NT2/D1 (cell line): Measurements from ENCODE around the gene BACH1.

Experiments
- DNase-seq: peaks from one replicate; pipeline ENCODE4 v3.0.0-alpha.2; 2011; ENCODE audit warnings: low read depth, low spot score
- H3K27me3 ChIP-seq: 2 replicates; pipeline ENCODE4 v1.6.0; 2011; ENCODE audit warnings: mild to moderate bottlenecking; ENCODE audit not compliant: insufficient read length, insufficient read depth
- H3K36me3 ChIP-seq: 2 replicates; pipeline ENCODE4 v1.6.1; 2011; ENCODE audit warnings: mild to moderate bottlenecking, low read length, mixed read lengths; ENCODE audit not compliant: insufficient read depth, insufficient read length
- H3K4me1 ChIP-seq: 2 replicates; pipeline ENCODE4 v1.5.1; 2011; ENCODE audit not compliant: insufficient read depth, insufficient read length
- H3K4me3 ChIP-seq: 2 replicates; pipeline ENCODE4 v1.5.1; 2011; ENCODE audit warnings: low read depth; ENCODE audit not compliant: insufficient read length
- H3K9ac ChIP-seq: 2 replicates; pipeline ENCODE4 v1.6.0; 2011; ENCODE audit warnings: low read depth; ENCODE audit not compliant: insufficient read length
- H3K9me3 ChIP-seq: 2 replicates; pipeline ENCODE4 v1.5.1; 2011; ENCODE audit warnings: mild to moderate bottlenecking, low read length; ENCODE audit not compliant: insufficient read depth
- SUZ12 ChIP-seq: IDR thresholded peaks from 2 replicates; pipeline ENCODE4 v1.6.1; 2011; ENCODE audit not compliant: insufficient read length, insufficient read depth; ENCODE audit errors: extremely low read depth
- YY1 ChIP-seq: IDR thresholded peaks from 2 replicates; pipeline ENCODE4 v1.6.1; 2011; ENCODE audit not compliant: insufficient read length, insufficient read depth
- ZNF274 ChIP-seq: IDR thresholded peaks from 2 replicates; pipeline ENCODE4 v1.6.1; 2011; ENCODE audit warnings: mild to moderate bottlenecking, low read depth, low read length

Gene BACH1

DNA sequence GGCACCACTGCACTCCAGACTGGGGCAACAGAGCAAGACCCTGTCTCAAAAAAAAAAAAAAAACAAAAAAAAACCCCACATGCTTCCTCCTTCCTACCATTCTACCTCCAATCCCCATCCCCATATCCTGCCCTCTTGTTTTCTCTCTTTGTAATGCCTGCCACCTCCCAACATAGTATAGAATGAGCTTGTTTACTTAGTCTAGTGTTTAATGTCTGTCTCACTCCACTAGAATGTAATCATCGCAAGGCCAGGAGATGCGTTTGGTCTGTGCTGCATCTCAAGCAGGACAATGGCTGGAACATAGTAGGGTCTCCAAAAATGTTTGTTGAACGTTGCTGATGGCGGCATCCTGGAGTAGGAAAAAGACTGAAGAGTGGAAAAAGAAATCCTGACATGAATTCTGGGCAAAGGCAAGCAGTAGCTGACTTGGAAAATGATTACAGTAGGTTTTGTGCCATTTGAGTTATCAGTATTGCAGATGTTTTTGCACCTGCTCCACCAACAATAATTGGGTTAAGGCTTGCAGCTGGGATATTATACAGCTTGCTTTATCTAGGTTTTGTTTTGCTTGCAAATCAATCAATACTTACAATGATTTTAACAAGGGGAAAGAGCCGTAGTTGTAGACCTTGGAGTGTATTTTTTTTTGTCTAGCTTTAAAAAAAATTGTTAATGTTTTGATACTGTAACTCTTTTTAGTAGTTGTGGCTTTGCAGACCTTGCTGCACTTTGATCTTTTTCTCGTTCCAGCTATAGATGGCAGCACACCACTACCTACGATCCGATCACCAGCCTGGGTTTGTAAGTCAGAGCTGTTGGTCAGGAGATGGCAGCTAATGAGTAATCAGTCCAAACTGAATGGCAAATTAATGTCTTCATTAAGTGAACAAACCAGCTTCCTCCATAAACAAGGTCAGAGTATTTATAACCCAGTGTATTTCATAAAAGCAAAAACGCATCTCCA lies 62.4 kb downstream of the BACH1 start:
- Histone ChIP-seq H3K36me3 (peaks cover 14% of the 10 kb centered on the region), H3K9ac (no peak overlapping the region), H3K9me3 (0 out of 2 replicates have a peak, but pooled peaks cover 3% of the 10 kb centered on the region), H3K4me1 (no peaks in the 10 kb centered on the region), H3K27me3 (no peaks in the 10 kb centered on the region), H3K4me3 (no peak overlapping the region)
- DNase-seq, result no peak
- TF ChIP-seq YY1 (no peak), ZNF274 (no peak), SUZ12 (no peak)

DNA sequence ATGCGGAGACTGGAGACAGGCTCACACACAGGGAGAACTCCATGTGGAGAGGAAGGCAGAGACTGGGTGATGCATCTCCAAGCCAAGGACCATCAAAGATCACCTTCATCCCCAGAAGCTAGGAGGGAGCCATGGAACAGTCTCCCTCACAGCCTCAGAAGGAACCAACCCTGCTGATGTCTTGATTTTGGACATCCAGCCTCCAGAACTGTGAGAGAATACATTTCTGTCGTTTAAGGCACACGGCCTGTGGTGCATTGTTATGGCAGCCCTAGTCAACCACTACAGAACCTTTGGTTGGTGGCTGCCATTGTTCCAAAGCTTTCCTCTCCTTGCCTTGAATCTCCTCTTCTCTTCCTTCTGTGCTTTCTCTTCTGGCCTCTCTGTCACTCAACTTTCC lies 64.0 kb downstream of the BACH1 start:
- DNase-seq, result no peak
- TF ChIP-seq SUZ12 (no peak), ZNF274 (no peak), YY1 (no peak)
- peaks cover 11% of the 10 kb centered on the region; the same call in 1 of the 2 replicates for H3K9me3 ChIP-seq
- H3K36me3 ChIP-seq, result peaks cover 14% of the 10 kb centered on the region
- H3K9ac ChIP-seq, result no peak overlapping the region
- H3K4me1 ChIP-seq, result no peaks in the 10 kb centered on the region
- H3K27me3 ChIP-seq, result no peaks in the 10 kb centered on the region
- no peak overlapping the region for H3K4me3 ChIP-seq

DNA sequence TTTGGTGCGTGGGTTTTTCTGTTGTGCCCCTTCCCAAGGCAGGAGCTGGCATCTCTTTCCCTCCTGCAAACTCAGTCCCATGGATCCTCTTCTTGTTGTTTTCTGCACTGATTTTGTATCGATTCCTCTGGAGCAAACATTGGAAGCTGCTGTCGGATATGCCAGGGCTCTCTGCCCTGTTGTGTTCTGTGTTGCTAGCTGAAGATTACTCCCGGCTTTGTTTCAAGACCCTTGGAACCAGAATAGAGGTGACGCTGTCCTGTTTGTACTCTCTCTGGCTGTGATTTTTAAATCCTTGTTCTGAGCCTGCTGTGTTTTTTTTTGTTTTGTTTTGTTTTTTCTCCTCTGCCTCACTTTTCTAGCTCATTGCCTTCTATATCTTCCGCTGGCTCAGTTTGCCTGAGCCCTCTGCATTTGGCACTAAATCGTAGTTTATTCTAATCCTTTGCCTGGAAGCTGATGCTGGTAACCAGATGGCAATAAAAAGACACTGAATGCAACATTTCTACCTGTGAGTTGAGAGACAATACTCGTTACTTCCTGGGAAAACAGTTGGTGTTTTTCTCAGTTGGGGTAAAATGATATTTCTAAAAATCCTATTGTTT lies 67.0 kb downstream of the BACH1 start:
- no peak for TF ChIP-seq ZNF274
- TF ChIP-seq SUZ12, result no peak
- TF ChIP-seq YY1, result no peak
- H3K27me3 ChIP-seq, result no peaks in the 10 kb centered on the region
- no peak for DNase-seq
- H3K4me1 ChIP-seq, result no peaks in the 10 kb centered on the region
- H3K36me3 ChIP-seq, result peaks cover 14% of the 10 kb centered on the region
- H3K9me3 ChIP-seq, result peaks cover 11% of the 10 kb centered on the region; the same call in 1 of the 2 replicates
- no peak overlapping the region for H3K9ac ChIP-seq
- H3K4me3 ChIP-seq, result no peak overlapping the region

DNA sequence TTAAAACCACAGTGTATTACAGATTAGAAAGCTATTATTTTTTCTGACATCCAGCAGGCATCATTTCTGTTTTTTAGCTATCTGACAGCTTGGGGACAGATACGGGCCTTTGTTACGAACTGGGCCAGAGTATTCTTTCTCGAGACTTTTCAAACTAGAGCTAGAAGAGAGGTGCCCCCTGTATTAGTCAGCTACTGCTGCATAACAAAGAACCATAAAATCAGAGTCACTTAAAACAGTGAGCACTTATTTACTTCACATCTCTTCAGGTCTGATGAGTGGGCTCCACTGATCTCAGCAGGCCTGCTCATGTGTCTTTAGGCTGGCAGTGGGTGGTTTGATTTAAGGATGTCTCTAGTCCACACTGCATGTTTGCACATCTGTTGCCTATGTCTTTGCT lies 67.8 kb downstream of the BACH1 start:
- Histone ChIP-seq H3K4me3 (no peak overlapping the region), H3K9me3 (peaks cover 11% of the 10 kb centered on the region; the same call in 1 of the 2 replicates), H3K9ac (no peak overlapping the region), H3K36me3 (peaks cover 14% of the 10 kb centered on the region), H3K4me1 (no peaks in the 10 kb centered on the region), H3K27me3 (no peaks in the 10 kb centered on the region)
- TF ChIP-seq ZNF274, result no peak
- no peak for TF ChIP-seq YY1
- no peak for TF ChIP-seq SUZ12
- DNase-seq, result no peak

DNA sequence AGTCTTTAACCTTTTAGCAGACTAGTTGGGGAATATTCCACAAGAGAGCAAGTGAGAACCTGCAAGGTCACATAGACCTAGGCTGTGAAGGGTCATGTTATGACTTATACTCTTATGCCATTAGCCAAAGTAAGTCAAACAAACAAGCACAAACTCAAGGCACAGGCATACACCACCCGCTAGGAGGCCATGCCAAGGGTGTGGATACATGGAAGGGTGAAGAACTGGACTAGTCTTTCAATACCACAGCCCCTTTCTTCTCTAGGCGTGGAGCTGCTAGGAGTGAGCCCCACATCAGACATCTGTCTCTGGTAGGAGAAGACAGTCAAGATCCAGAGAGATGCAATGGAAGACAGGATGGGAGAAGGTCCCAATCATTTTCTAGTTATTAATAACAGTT lies 68.6 kb downstream of the BACH1 start:
- no peak for DNase-seq
- Histone ChIP-seq H3K4me1 (no peaks in the 10 kb centered on the region), H3K36me3 (peaks cover 14% of the 10 kb centered on the region), H3K4me3 (no peak overlapping the region), H3K9me3 (peaks cover 11% of the 10 kb centered on the region; the same call in 1 of the 2 replicates), H3K9ac (no peak overlapping the region), H3K27me3 (no peaks in the 10 kb centered on the region)
- TF ChIP-seq YY1, result no peak

DNA sequence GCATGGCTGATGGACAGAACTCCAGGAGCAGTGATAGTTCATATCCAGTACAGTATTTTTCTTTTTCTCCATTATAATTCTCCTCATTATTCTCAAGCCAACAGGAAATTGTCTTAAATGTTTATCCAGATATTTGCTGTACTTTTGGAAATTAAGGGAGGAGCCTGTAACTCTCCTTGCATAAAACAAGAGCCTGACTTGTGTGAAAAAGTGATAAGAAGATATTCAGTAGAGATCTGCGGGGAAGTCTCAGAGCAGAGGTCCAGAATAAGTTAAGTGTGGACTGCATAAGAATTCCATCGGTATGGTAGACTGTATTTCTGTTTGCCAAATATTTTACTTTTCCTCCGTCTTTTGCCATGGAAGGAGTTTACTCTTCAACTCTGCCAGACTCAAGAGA lies 70.2 kb downstream of the BACH1 start:
- Histone ChIP-seq H3K36me3 (peaks cover 15% of the 10 kb centered on the region), H3K4me3 (no peak overlapping the region), H3K27me3 (no peaks in the 10 kb centered on the region), H3K9me3 (peaks cover 14% of the 10 kb centered on the region; the same call in 1 of the 2 replicates), H3K9ac (no peak overlapping the region), H3K4me1 (no peaks in the 10 kb centered on the region)
- no peak for DNase-seq
- TF ChIP-seq YY1, result no peak

DNA sequence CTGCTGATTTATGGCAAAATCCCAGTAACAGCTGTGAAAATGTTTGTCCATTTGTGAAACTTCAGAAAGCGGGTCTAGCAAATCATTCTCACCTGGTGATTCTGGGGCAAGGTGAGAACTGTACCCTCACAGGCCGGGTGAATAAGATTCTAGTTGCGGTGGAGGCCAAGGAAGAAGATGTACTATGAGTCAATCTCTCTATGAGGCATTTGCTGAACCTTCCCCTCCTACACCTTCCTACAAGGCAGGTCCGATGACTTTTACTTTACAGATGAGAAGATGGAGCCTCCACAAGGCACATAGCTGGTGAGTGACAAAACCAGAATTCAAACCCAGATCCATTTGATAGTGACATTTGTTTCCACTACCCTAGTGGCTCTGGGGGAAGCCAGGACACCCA lies 72.7 kb downstream of the BACH1 start:
- Histone ChIP-seq H3K36me3 (peaks cover 13% of the 10 kb centered on the region), H3K9ac (no peak overlapping the region), H3K9me3 (peaks cover 8% of the 10 kb centered on the region; the same call in 1 of the 2 replicates), H3K4me3 (no peak overlapping the region), H3K4me1 (no peaks in the 10 kb centered on the region), H3K27me3 (no peaks in the 10 kb centered on the region)
- TF ChIP-seq ZNF274 (no peak), YY1 (no peak), SUZ12 (no peak)
- no peak for DNase-seq
